ENCODE results near the gene MAG.

The MAG gene

DNA sequence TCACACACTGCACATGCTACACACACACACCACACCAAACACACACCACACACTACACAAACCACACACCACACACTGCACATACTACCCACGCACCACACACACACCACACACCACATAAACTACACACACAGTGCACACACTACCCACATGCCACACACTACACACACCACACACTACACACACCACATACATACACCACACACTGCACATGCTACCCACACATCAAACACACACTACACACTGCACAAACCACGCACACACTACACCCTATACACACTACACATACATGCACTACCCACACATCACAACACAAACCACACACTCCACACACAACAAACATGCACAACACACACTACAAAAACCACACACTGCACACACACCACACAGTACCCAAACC lies 6.0 kb downstream of the MAG start:
- no peak overlapping the region for H3K4me3 ChIP-seq (ENCODE audit: low read length)
- H3K9me3 ChIP-seq (ENCODE audit: control insufficient read depth, low read length), result no peaks in the 10 kb centered on the region
- no peaks in the 10 kb centered on the region for H3K36me3 ChIP-seq (ENCODE audit: control insufficient read depth, insufficient read depth, low read length)
- no peak overlapping the region for H3K9ac ChIP-seq (ENCODE audit: low read length)
- H3K27me3 ChIP-seq (ENCODE audit: control insufficient read depth, insufficient read depth, low read length), result peaks cover 28% of the 10 kb centered on the region
- no peaks in the 10 kb centered on the region for H3K4me1 ChIP-seq (ENCODE audit: control insufficient read depth, insufficient read depth, low read length)

DNA sequence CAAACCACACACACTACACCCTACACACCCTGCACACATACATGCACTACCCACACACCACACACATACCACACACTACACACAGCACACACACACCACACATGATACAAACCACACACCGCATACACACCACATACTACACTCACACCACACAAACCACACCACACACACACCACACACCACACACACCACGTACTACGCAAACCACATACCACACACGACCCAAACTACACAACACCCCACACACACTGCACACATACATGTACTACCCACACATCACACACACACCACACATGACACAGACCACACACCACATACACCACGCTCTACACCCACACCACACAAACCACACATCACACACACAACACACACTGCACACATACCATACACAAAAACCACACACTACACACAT lies 6.6 kb downstream of the MAG start:
- no peaks in the 10 kb centered on the region for H3K9me3 ChIP-seq (ENCODE audit: control insufficient read depth, low read length)
- peaks cover 22% of the 10 kb centered on the region for H3K27me3 ChIP-seq (ENCODE audit: control insufficient read depth, insufficient read depth, low read length)
- H3K4me3 ChIP-seq (ENCODE audit: low read length), result no peak overlapping the region
- H3K9ac ChIP-seq (ENCODE audit: low read length), result no peak overlapping the region
- no peaks in the 10 kb centered on the region for H3K4me1 ChIP-seq (ENCODE audit: control insufficient read depth, insufficient read depth, low read length)
- no peaks in the 10 kb centered on the region for H3K36me3 ChIP-seq (ENCODE audit: control insufficient read depth, insufficient read depth, low read length)

DNA sequence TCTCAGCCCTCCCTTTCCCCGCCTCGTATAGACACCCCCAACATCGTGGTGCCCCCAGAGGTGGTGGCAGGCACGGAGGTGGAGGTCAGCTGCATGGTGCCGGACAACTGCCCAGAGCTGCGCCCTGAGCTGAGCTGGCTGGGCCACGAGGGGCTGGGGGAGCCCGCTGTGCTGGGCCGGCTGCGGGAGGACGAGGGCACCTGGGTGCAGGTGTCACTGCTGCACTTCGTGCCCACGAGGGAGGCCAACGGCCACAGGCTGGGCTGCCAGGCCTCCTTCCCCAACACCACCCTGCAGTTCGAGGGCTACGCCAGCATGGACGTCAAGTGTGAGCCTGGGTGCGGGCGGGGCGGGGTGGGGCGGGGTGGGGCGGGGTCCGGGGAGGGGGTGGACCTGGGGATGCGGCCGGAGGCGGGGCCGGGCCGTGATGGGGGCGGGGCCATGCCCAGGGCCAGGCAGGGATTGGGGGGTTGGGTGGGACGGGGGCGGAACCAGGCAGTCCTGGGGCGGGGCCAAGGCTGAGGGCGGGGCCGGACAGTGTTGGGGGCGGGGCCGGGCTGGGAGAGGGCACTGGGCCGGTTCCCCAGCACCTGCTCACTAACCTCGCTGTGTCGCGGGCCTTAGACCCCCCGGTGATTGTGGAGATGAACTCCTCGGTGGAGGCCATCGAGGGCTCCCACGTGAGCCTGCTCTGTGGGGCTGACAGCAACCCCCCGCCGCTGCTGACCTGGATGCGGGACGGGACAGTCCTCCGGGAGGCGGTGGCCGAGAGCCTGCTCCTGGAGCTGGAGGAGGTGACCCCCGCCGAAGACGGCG lies 7.8 kb downstream of the MAG start:
- peaks cover 19% of the 10 kb centered on the region for H3K27me3 ChIP-seq (ENCODE audit: control insufficient read depth, insufficient read depth, low read length)
- no peaks in the 10 kb centered on the region for H3K36me3 ChIP-seq (ENCODE audit: control insufficient read depth, insufficient read depth, low read length)
- H3K4me3 ChIP-seq (ENCODE audit: low read length), result no peak overlapping the region
- H3K9me3 ChIP-seq (ENCODE audit: control insufficient read depth, low read length), result no peaks in the 10 kb centered on the region
- no peaks in the 10 kb centered on the region for H3K4me1 ChIP-seq (ENCODE audit: control insufficient read depth, insufficient read depth, low read length)
- no peak overlapping the region for H3K9ac ChIP-seq (ENCODE audit: low read length)

DNA sequence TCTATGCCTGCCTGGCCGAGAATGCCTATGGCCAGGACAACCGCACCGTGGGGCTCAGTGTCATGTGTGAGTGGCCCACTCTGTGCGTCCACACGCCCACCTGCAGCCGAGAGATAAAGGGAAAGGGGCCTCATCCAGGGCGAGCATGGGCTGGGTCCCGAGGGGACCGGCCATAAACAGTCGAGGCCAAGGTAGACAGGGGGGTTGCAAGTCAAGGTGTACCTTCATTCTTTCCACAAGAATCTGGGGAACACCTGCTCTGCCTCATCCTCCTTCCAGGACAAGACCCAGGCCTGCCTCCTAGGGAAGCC lies 8.3 kb downstream of the MAG start:
- Histone ChIP-seq H3K9ac (ENCODE audit: low read length) (no peak overlapping the region), H3K4me3 (ENCODE audit: low read length) (no peak overlapping the region), H3K27me3 (ENCODE audit: control insufficient read depth, insufficient read depth, low read length) (peaks cover 19% of the 10 kb centered on the region)

GRCh38 chr19:35301961-35302360 lies 10.0 kb downstream of the MAG start:
- Histone ChIP-seq H3K9me3 (ENCODE audit: control insufficient read depth, low read length) (no peaks in the 10 kb centered on the region), H3K27me3 (ENCODE audit: control insufficient read depth, insufficient read depth, low read length) (peaks cover 19% of the 10 kb centered on the region), H3K36me3 (ENCODE audit: control insufficient read depth, insufficient read depth, low read length) (no peaks in the 10 kb centered on the region), H3K4me1 (ENCODE audit: control insufficient read depth, insufficient read depth, low read length) (no peaks in the 10 kb centered on the region), H3K4me3 (ENCODE audit: low read length) (no peak overlapping the region), H3K9ac (ENCODE audit: low read length) (no peak overlapping the region)

More for the DNA sequence above, 8.3 kb downstream of the MAG start:
- H3K9me3 ChIP-seq (ENCODE audit: control insufficient read depth, low read length), result no peaks in the 10 kb centered on the region
- H3K4me1 ChIP-seq (ENCODE audit: control insufficient read depth, insufficient read depth, low read length), result no peaks in the 10 kb centered on the region
- no peaks in the 10 kb centered on the region for H3K36me3 ChIP-seq (ENCODE audit: control insufficient read depth, insufficient read depth, low read length)

DNA sequence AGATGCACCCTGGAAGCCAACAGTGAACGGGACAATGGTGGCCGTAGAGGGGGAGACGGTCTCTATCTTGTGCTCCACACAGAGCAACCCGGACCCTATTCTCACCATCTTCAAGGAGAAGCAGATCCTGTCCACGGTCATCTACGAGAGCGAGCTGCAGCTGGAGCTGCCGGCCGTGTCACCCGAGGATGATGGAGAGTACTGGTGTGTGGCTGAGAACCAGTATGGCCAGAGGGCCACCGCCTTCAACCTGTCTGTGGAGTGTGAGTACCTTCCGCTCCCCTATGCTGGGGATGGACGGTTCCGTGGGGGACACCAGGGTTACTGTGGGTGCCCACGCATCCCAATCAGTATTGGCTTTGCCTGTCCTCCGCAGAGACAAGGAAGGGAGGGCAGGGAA lies 10.5 kb downstream of the MAG start:
- no peak overlapping the region for H3K4me3 ChIP-seq (ENCODE audit: low read length)
- no peaks in the 10 kb centered on the region for H3K36me3 ChIP-seq (ENCODE audit: control insufficient read depth, insufficient read depth, low read length)
- no peaks in the 10 kb centered on the region for H3K9me3 ChIP-seq (ENCODE audit: control insufficient read depth, low read length)
- peaks cover 16% of the 10 kb centered on the region for H3K27me3 ChIP-seq (ENCODE audit: control insufficient read depth, insufficient read depth, low read length)
- no peak overlapping the region for H3K9ac ChIP-seq (ENCODE audit: low read length)
- no peaks in the 10 kb centered on the region for H3K4me1 ChIP-seq (ENCODE audit: control insufficient read depth, insufficient read depth, low read length)

- Histone ChIP-seq H3K27me3 (ENCODE audit: control insufficient read depth, insufficient read depth, low read length) (peaks cover 8% of the 10 kb centered on the region), H3K36me3 (ENCODE audit: control insufficient read depth, insufficient read depth, low read length) (no peaks in the 10 kb centered on the region), H3K4me3 (ENCODE audit: low read length) (no peak overlapping the region), H3K9me3 (ENCODE audit: control insufficient read depth, low read length) (no peaks in the 10 kb centered on the region), H3K4me1 (ENCODE audit: control insufficient read depth, insufficient read depth, low read length) (no peaks in the 10 kb centered on the region), H3K9ac (ENCODE audit: low read length) (no peak overlapping the region)
These were observed 11.5 kb downstream of the MAG start for GRCh38 chr19:35303357-35303915.

DNA sequence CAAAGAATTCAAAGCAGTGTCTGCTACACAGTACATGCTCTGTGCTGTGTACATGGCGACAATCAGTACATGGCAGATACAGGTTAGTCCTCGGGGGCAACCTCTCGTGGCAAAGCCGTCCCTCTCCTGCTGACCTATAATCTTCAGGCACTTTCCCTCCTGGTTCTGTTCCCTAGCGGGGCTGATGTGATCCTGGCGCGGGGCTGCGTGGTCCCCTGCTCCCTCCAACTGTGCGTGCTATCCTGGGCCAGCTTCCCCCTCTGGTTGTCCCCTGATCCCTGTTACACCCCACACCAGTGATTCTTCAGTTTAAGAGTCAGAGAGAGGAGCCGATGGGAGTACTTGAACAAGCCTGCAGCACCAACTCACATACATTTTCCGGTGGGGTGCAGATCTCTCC lies 12.1 kb downstream of the MAG start:
- peaks cover 5% of the 10 kb centered on the region for H3K27me3 ChIP-seq (ENCODE audit: control insufficient read depth, insufficient read depth, low read length)
- no peaks in the 10 kb centered on the region for H3K36me3 ChIP-seq (ENCODE audit: control insufficient read depth, insufficient read depth, low read length)
- H3K4me3 ChIP-seq (ENCODE audit: low read length), result no peak overlapping the region
- no peaks in the 10 kb centered on the region for H3K9me3 ChIP-seq (ENCODE audit: control insufficient read depth, low read length)
- no peaks in the 10 kb centered on the region for H3K4me1 ChIP-seq (ENCODE audit: control insufficient read depth, insufficient read depth, low read length)
- H3K9ac ChIP-seq (ENCODE audit: low read length), result no peak overlapping the region

DNA sequence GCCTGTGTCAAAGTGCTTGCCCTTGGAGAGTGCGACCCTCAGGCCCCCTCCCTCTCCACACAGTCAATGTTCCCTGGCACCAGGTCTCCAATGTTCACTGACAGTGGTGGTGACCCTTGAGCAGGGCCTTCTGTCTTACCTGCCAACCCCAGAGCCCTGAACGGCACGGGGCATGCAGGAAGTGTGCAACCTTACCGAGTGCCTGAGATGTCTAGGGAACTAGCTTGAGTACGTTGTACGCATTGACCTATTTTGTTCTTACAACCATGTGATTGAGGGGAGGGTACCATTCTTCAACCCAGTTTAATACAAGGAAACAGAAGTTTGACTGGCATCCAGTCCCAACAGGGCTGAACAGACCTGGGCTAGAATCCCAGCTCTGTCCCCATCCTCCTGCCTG lies 13.2 kb downstream of the MAG start:
- H3K4me3 ChIP-seq (ENCODE audit: low read length), result no peak overlapping the region
- H3K27me3 ChIP-seq (ENCODE audit: control insufficient read depth, insufficient read depth, low read length), result peaks cover 5% of the 10 kb centered on the region
- no peaks in the 10 kb centered on the region for H3K36me3 ChIP-seq (ENCODE audit: control insufficient read depth, insufficient read depth, low read length)
- H3K9me3 ChIP-seq (ENCODE audit: control insufficient read depth, low read length), result no peaks in the 10 kb centered on the region
- no peak overlapping the region for H3K9ac ChIP-seq (ENCODE audit: low read length)
- H3K4me1 ChIP-seq (ENCODE audit: control insufficient read depth, insufficient read depth, low read length), result no peaks in the 10 kb centered on the region

GRCh38 chr19:35306473-35307246 lies 14.7 kb downstream of the MAG start:
- Histone ChIP-seq H3K4me1 (ENCODE audit: control insufficient read depth, insufficient read depth, low read length) (no peaks in the 10 kb centered on the region), H3K36me3 (ENCODE audit: control insufficient read depth, insufficient read depth, low read length) (no peaks in the 10 kb centered on the region), H3K9ac (ENCODE audit: low read length) (no peak overlapping the region), H3K4me3 (ENCODE audit: low read length) (no peak overlapping the region), H3K27me3 (ENCODE audit: control insufficient read depth, insufficient read depth, low read length) (peaks cover 5% of the 10 kb centered on the region), H3K9me3 (ENCODE audit: control insufficient read depth, low read length) (no peaks in the 10 kb centered on the region)

DNA sequence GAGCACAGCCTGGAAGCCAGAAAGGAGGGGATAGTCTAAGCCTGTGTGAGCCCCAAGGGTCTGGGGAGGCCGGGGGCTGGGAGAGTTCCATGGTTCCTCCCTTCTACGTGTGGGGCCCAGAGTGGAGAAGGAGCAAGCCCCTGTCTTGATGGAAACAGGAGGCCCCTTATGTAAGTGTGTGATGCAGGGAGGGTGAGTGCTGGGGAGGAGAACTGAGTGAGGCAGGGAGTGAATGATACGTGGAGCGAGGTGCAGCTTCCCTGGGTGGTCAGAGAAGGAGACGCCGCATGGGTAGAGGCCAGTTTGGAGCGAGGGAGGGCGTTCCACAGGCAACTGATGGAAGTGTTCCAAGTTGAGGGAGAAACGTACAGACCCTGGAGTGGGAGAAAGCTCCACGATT lies 16.0 kb downstream of the MAG start:
- Histone ChIP-seq H3K27me3 (ENCODE audit: control insufficient read depth, insufficient read depth, low read length) (peaks cover 5% of the 10 kb centered on the region), H3K36me3 (ENCODE audit: control insufficient read depth, insufficient read depth, low read length) (no peaks in the 10 kb centered on the region), H3K4me3 (ENCODE audit: low read length) (no peak overlapping the region), H3K9me3 (ENCODE audit: control insufficient read depth, low read length) (no peaks in the 10 kb centered on the region), H3K9ac (ENCODE audit: low read length) (no peak overlapping the region), H3K4me1 (ENCODE audit: control insufficient read depth, insufficient read depth, low read length) (no peaks in the 10 kb centered on the region)

- Histone ChIP-seq H3K27me3 (ENCODE audit: control insufficient read depth, insufficient read depth, low read length) (peaks cover 6% of the 10 kb centered on the region), H3K9me3 (ENCODE audit: control insufficient read depth, low read length) (no peaks in the 10 kb centered on the region), H3K4me1 (ENCODE audit: control insufficient read depth, insufficient read depth, low read length) (no peaks in the 10 kb centered on the region), H3K4me3 (ENCODE audit: low read length) (no peak overlapping the region), H3K9ac (ENCODE audit: low read length) (no peak overlapping the region), H3K36me3 (ENCODE audit: control insufficient read depth, insufficient read depth, low read length) (no peaks in the 10 kb centered on the region)
These were observed 16.9 kb downstream of the MAG start for GRCh38 chr19:35308910-35309309.

Data from mucosa of stomach (tissue), 1 donor.